SW 1271 (cell line): Measurements from ENCODE around the gene KMT5B.

Source experiments
- DNase-seq, 2 experiments: peaks; one replicate each; lab custom pipeline; 2025; lab: John Stamatoyannopoulos, UW

Gene KMT5B

GRCh38 chr11:68216171-68216938 is 3.3 kb upstream of the KMT5B start:
- DNase-seq, result no peak

GRCh38 chr11:68215524-68216170 is 2.6 kb upstream of the KMT5B start:
- DNase-seq, result no peak

GRCh38 chr11:68215087-68215445 is 2.0 kb upstream of the KMT5B start:
- no peak for DNase-seq

- no peak for DNase-seq
These were observed 1.3 kb upstream of the KMT5B start for GRCh38 chr11:68214173-68215086.

GRCh38 chr11:68213555-68214172 is 568 bp upstream of the KMT5B start:
- DNase-seq, result peak; percentile 85 to 88

GRCh38 chr11:68212421-68213134 is 518 bp downstream of the KMT5B start:
- DNase-seq, result peak; percentile 40 to 77

GRCh38 chr11:68211546-68211945 is 1.6 kb downstream of the KMT5B start:
- DNase-seq, result no peak

- DNase-seq, result peak; percentile 52 to 79
These were observed 6.9 kb downstream of the KMT5B start for GRCh38 chr11:68206211-68206610.

- DNase-seq, result no peak
These were observed 8.7 kb downstream of the KMT5B start for GRCh38 chr11:68204402-68204801.

GRCh38 chr11:68202165-68202564 is 10.9 kb downstream of the KMT5B start:
- DNase-seq, result no peak

GRCh38 chr11:68201492-68201891 is 11.6 kb downstream of the KMT5B start:
- no peak for DNase-seq

- no peak for DNase-seq
These were observed 12.5 kb downstream of the KMT5B start for GRCh38 chr11:68200639-68201038.

GRCh38 chr11:68199295-68199987 is 13.7 kb downstream of the KMT5B start:
- no peak for DNase-seq

GRCh38 chr11:68196219-68196618 is 16.9 kb downstream of the KMT5B start:
- DNase-seq, result no peak

- no peak for DNase-seq
These were observed 18.3 kb downstream of the KMT5B start for GRCh38 chr11:68194675-68195294.

- no peak for DNase-seq
These were observed 20.1 kb downstream of the KMT5B start for GRCh38 chr11:68193018-68193417.

GRCh38 chr11:68191661-68192579 is 21.2 kb downstream of the KMT5B start:
- no peak for DNase-seq

- no peak for DNase-seq
These were observed 23.2 kb downstream of the KMT5B start for GRCh38 chr11:68189888-68190287.

GRCh38 chr11:68189082-68189481 is 24.0 kb downstream of the KMT5B start:
- no peak for DNase-seq
